PFSK-1 (cell line): ENCODE measurements around the gene MYBL2.

Experiments used
- FOXP2 ChIP-seq: optimal IDR thresholded peaks from 2 replicates; pipeline ENCODE3; 2011; ENCODE audit warnings: borderline replicate concordance, control low read depth, inconsistent platforms; ENCODE audit not compliant: insufficient read depth; ENCODE audit errors: extremely low read length, extremely low read depth
- POLR2AphosphoS5 ChIP-seq: IDR thresholded peaks from 2 replicates; pipeline ENCODE4 v1.6.1; 2012; ENCODE audit warnings: low read depth, mild to moderate bottlenecking, control low read depth, low read length, moderate library complexity
- REST ChIP-seq, 2 experiments: IDR thresholded peaks; 2 replicates each; pipeline versions ENCODE4 v1.6.1 to v1.8.0; 2011 to 2012; ENCODE audit warnings: low read depth in 2 of 2, low read length in 2 of 2, control low read depth in 1 of 2, inconsistent platforms in 1 of 2, mild to moderate bottlenecking in 1 of 2, moderate library complexity in 1 of 2; ENCODE audit not compliant: insufficient read depth in 1 of 2
- SIN3A ChIP-seq: IDR thresholded peaks from 2 replicates; pipeline ENCODE4 v1.6.1; 2012; ENCODE audit warnings: mild to moderate bottlenecking, low read length, moderate library complexity, borderline replicate concordance; ENCODE audit not compliant: insufficient read depth
- TAF1 ChIP-seq: IDR thresholded peaks from 2 replicates; pipeline ENCODE4 v1.6.1; 2012; ENCODE audit warnings: low read length, control low read depth, borderline replicate concordance; ENCODE audit not compliant: insufficient read depth

Gene MYBL2

DNA sequence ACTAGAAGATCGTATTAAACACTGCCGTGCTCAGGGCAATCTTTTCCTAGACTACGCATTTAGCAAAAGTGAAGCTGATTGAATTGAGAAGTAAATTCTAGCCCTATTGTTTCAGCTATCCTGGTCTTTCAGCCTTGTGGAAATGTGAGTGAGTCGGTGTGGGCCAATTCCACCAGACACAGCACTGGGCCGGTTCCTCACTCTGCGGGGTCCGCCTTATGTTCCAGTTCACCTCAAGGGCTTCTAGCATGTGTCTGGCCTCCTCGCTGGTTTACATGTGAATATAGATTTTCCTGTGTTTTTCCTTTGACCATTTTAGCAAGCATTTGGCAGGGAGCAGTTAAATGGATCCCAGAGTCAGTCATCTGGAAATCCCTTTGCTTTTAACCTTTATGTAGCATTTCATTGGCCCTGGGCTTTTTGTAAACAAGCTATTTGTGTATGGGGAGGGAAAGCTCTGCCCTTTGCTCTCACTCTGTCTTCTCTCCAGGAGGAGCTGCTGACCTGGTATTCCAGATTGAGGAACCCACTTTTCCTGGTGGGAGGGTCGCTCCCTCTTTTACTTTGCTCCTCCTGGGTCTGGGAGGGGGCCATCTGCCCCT lies 72.3 kb downstream of the MYBL2 start:
- TF ChIP-seq TAF1 (no peak), REST (IDR thresholded peaks at IDR 0.05; ENCODE audit: insufficient read depth in 1 of 2, low read depth in 2 of 2, low read length in 2 of 2) (no peak), POLR2AphosphoS5 (no peak), SIN3A (no peak), FOXP2 (no peak)

DNA sequence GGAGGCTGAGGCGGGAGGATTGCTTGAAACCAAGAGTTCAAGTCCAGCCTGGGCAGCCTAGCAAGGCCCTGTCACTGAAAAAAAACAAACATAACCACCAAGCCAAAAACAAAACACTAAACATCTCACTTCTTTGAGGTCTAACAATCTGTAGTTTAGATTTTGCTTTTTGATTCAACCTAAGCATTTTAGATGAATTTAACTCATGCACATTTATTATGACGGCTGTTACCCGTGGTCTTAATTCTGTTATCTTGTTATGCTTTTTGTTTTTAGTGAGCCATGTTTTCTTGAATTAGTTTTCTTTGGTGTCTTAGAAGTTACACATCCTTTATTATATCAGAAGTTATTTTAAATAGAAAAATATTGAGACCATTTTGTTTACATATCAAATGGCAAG lies 73.7 kb downstream of the MYBL2 start:
- TF ChIP-seq REST (IDR thresholded peaks at IDR 0.05; ENCODE audit: insufficient read depth in 1 of 2, low read depth in 2 of 2, low read length in 2 of 2) (no peak), SIN3A (no peak), FOXP2 (no peak), POLR2AphosphoS5 (no peak), TAF1 (no peak)

GRCh38 chr20:43744151-43744611 lies 77.3 kb downstream of the MYBL2 start:
- no peak for TF ChIP-seq TAF1

DNA sequence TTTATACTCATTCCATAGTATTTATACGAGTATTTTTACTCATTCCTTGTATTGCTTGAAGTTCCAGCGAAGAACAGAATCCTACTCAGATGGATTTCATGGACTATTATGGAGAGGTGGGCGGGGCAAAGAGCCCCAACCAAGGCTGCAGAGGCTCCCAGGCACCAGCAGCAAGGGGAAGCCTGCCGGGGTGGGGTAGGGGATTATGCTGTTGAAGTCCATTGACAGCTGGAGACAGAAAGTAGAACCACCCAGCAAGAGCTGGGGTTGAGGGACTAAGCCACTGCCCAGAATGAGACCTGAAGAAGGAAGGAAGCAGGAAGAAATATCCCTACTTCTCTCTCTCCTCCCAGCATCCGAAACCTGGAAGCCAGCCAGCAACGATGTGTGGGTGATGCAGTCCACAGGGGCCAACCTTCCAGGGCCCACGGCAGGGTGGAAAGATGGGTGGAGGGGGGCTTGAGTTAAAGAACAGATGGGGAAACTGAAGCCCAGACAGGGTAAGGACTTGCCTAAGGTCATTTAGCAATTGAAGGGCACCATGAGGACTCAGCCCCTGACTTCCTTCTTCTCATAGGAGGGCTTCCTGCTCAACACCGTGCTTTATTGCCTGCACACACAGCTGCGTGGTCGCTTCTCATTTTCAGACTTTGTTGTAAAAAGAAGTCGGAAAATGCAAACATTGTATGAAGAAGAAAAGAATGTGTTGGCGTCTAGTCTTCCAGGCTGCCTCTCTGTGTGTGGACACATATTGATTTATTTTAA lies 78.2 kb downstream of the MYBL2 start:
- TF ChIP-seq FOXP2 (no peak), REST (IDR thresholded peaks at IDR 0.05; ENCODE audit: insufficient read depth in 1 of 2, low read depth in 2 of 2, low read length in 2 of 2) (no peak), SIN3A (no peak), TAF1 (no peak), POLR2AphosphoS5 (no peak)

GRCh38 chr20:43746344-43747137 lies 79.6 kb downstream of the MYBL2 start:
- TF ChIP-seq SIN3A (no peak), POLR2AphosphoS5 (no peak), FOXP2 (no peak), TAF1 (no peak), REST (IDR thresholded peaks at IDR 0.05; ENCODE audit: insufficient read depth in 1 of 2, low read depth in 2 of 2, low read length in 2 of 2) (no peak)
